ENCODE results near the gene CGA.

CGA gene

GRCh38 chr6:87104667-87105066, 9.8 kb upstream of the CGA start:
- no peak for DNase-seq (ENCODE audit: low read depth)
- TF ChIP-seq CTCF (IDR thresholded peaks at IDR 0.05; ENCODE audit: control insufficient read depth, insufficient read depth, low read depth, low read length, missing control alignments), result no peak
- no peak overlapping the region for H3K4me3 ChIP-seq (ENCODE audit: control insufficient read depth, low read depth, low read length)

- no peak for TF ChIP-seq CTCF (IDR thresholded peaks at IDR 0.05; ENCODE audit: control insufficient read depth, insufficient read depth, low read depth, low read length, missing control alignments)
- no peak overlapping the region for H3K4me3 ChIP-seq (ENCODE audit: control insufficient read depth, low read depth, low read length)
- DNase-seq (ENCODE audit: low read depth), result no peak
These were observed 9.2 kb upstream of the CGA start for GRCh38 chr6:87103977-87104601.

- H3K4me3 ChIP-seq (ENCODE audit: control insufficient read depth, low read depth, low read length), result no peak overlapping the region
- TF ChIP-seq CTCF (IDR thresholded peaks at IDR 0.05; ENCODE audit: control insufficient read depth, insufficient read depth, low read depth, low read length, missing control alignments), result no peak
- DNase-seq (ENCODE audit: low read depth), result no peak
These were observed 7.3 kb upstream of the CGA start for GRCh38 chr6:87102151-87102621.

GRCh38 chr6:87101067-87101466, 6.2 kb upstream of the CGA start:
- TF ChIP-seq CTCF (IDR thresholded peaks at IDR 0.05; ENCODE audit: control insufficient read depth, insufficient read depth, low read depth, low read length, missing control alignments), result no peak
- no peak for DNase-seq (ENCODE audit: low read depth)
- H3K4me3 ChIP-seq (ENCODE audit: control insufficient read depth, low read depth, low read length), result no peak overlapping the region

GRCh38 chr6:87100216-87100615, 5.3 kb upstream of the CGA start:
- no peak for DNase-seq (ENCODE audit: low read depth)
- no peak for TF ChIP-seq CTCF (IDR thresholded peaks at IDR 0.05; ENCODE audit: control insufficient read depth, insufficient read depth, low read depth, low read length, missing control alignments)

GRCh38 chr6:87099472-87099871, 4.6 kb upstream of the CGA start:
- no peak overlapping the region for H3K4me3 ChIP-seq (ENCODE audit: control insufficient read depth, low read depth, low read length)
- TF ChIP-seq CTCF (IDR thresholded peaks at IDR 0.05; ENCODE audit: control insufficient read depth, insufficient read depth, low read depth, low read length, missing control alignments), result no peak
- DNase-seq (ENCODE audit: low read depth), result no peak

More at GRCh38 chr6:87100216-87100615, 5.3 kb upstream of the CGA start:
- no peak overlapping the region for H3K4me3 ChIP-seq (ENCODE audit: control insufficient read depth, low read depth, low read length)

Data from AG09309 (cell line).